Glutamatergic neuron (in vitro differentiated cells): ENCODE measurements around the gene PRKCE. TPM values are rescaled to one million over a fixed set of nuclear protein-coding genes. Genes with fewer than 3 reads are reported as not detected.

Source experiments
- DNase-seq: peaks from one replicate; pipeline ENCODE4 v3.0.0; 2022
- H3K27ac Mint-ChIP-seq: one replicate; pipeline ENCODE4 v1.8.0; 2020; ENCODE audit warnings: mild to moderate bottlenecking, mixed read lengths, inconsistent platforms; ENCODE audit not compliant: unreplicated experiment
- H3K27me3 Mint-ChIP-seq: one replicate; pipeline ENCODE4 v1.8.0; 2020; ENCODE audit warnings: mild to moderate bottlenecking, moderate library complexity, mixed read lengths, inconsistent platforms; ENCODE audit not compliant: unreplicated experiment
- H3K36me3 Mint-ChIP-seq: one replicate; pipeline ENCODE4 v1.8.0; 2020; ENCODE audit warnings: mild to moderate bottlenecking, mixed read lengths, inconsistent platforms; ENCODE audit not compliant: unreplicated experiment
- H3K4me1 Mint-ChIP-seq: one replicate; pipeline ENCODE4 v1.8.0; 2020; ENCODE audit warnings: mild to moderate bottlenecking, low read depth, mixed read lengths, inconsistent platforms; ENCODE audit not compliant: unreplicated experiment
- H3K4me3 Mint-ChIP-seq: one replicate; pipeline ENCODE4 v1.8.0; 2020; ENCODE audit warnings: mild to moderate bottlenecking, mixed read lengths, inconsistent platforms; ENCODE audit not compliant: unreplicated experiment
- H3K9me3 Mint-ChIP-seq: one replicate; pipeline ENCODE4 v1.8.0; 2020; ENCODE audit warnings: mild to moderate bottlenecking, moderate library complexity, mixed read lengths, inconsistent platforms; ENCODE audit not compliant: unreplicated experiment
- CTCF ChIP-seq: fragments of 200-600 bp; sonication (generic); IDR thresholded peaks from one replicate; pipeline ENCODE4 v1.5.0; 2021; ENCODE audit not compliant: partially characterized antibody, unreplicated experiment
- total RNA-seq: library from RNA; stranded (reverse); fragmentation: NEBNext Ultra II Directional; extraction: Animal tissue kit (Norgen Biotek cat#: 25700); gene quantifications from one replicate; pipeline ENCODE4 v1.2.1, GENCODE V29; 2021; ENCODE audit not compliant: unreplicated experiment

The PRKCE gene
- total RNA-seq, 1 donor from 2014 or later: 74.8 TPM

- Mint-ChIP-seq H3K36me3 (peaks cover 17% of the 10 kb centered on the region), H3K4me3 (no peak overlapping the region), H3K4me1 (peaks cover 1% of the 10 kb centered on the region), H3K9me3 (peaks cover 4% of the 10 kb centered on the region), H3K27me3 (peaks cover 10% of the 10 kb centered on the region), H3K27ac (no peak overlapping the region)
- no peak for TF ChIP-seq CTCF
- DNase-seq: no peak
Measured at GRCh38 chr2:46036929-46037328, 385.5 kb downstream of the PRKCE start.

- Mint-ChIP-seq H3K27me3 (peaks cover 9% of the 10 kb centered on the region), H3K9me3 (peaks cover 4% of the 10 kb centered on the region), H3K27ac (no peak overlapping the region), H3K4me1 (peaks cover 5% of the 10 kb centered on the region), H3K36me3 (peaks cover 7% of the 10 kb centered on the region), H3K4me3 (no peak overlapping the region)
- no peak for DNase-seq
- TF ChIP-seq CTCF: no peak
Measured at GRCh38 chr2:46039543-46040303, 388.2 kb downstream of the PRKCE start.

- Mint-ChIP-seq H3K36me3 (peaks cover 7% of the 10 kb centered on the region), H3K27me3 (peaks cover 9% of the 10 kb centered on the region), H3K27ac (no peak overlapping the region), H3K4me1 (peaks cover 7% of the 10 kb centered on the region), H3K9me3 (peaks cover 4% of the 10 kb centered on the region), H3K4me3 (no peak overlapping the region)
- no peak for DNase-seq
- TF ChIP-seq CTCF: no peak
Measured at GRCh38 chr2:46040563-46041155, 389.2 kb downstream of the PRKCE start.

GRCh38 chr2:46041434-46041833, 390.0 kb downstream of the PRKCE start:
- peaks cover 7% of the 10 kb centered on the region for H3K4me1 Mint-ChIP-seq
- no peak overlapping the region for H3K27ac Mint-ChIP-seq
- H3K36me3 Mint-ChIP-seq: peaks cover 7% of the 10 kb centered on the region

More at GRCh38 chr2:46041434-46041833, 390.0 kb downstream of the PRKCE start:
- no peak for DNase-seq
- H3K27me3 Mint-ChIP-seq: peaks cover 9% of the 10 kb centered on the region
- peaks cover 2% of the 10 kb centered on the region for H3K9me3 Mint-ChIP-seq
- no peak for TF ChIP-seq CTCF
- H3K4me3 Mint-ChIP-seq: no peak overlapping the region
